Smooth muscle cell (in vitro differentiated cells): ENCODE results near the gene SMIM45.

ENCODE experiments used
- DNase-seq: peaks from one replicate; lab custom pipeline; 2025; ENCODE audit not compliant: unreplicated experiment; lab: John Stamatoyannopoulos, UW
- H2AFZ ChIP-seq: fragments of 200-600 bp; sonication (generic); 2 replicates; pipeline ENCODE4 v1.6.0; 2016; ENCODE audit warnings: antibody characterized with exemption, low read depth, mild to moderate bottlenecking
- H3F3A ChIP-seq: fragments of 200-600 bp; sonication (generic); 2 replicates; pipeline ENCODE4 v1.6.0; 2017; ENCODE audit warnings: antibody characterized with exemption, low read depth
- H3K27ac ChIP-seq: fragments of 200-600 bp; sonication (generic); 2 replicates; pipeline ENCODE4 v1.5.1; 2016; ENCODE audit warnings: low read depth, mild to moderate bottlenecking
- H3K27me3 ChIP-seq: fragments of 200-600 bp; sonication (generic); 2 replicates; pipeline ENCODE4 v1.6.1; 2016; ENCODE audit warnings: low read depth, mild to moderate bottlenecking
- H3K36me3 ChIP-seq: fragments of 200-600 bp; sonication (generic); 2 replicates; pipeline ENCODE4 v1.5.1; 2016; ENCODE audit warnings: low read depth
- H3K4me1 ChIP-seq: fragments of 200-600 bp; sonication (generic); 2 replicates; pipeline ENCODE4 v1.5.1; 2016; ENCODE audit warnings: low read depth
- H3K4me2 ChIP-seq: fragments of 200-600 bp; sonication (generic); 2 replicates; pipeline ENCODE4 v1.6.0; 2016; ENCODE audit warnings: mild to moderate bottlenecking
- H3K4me3 ChIP-seq: fragments of 200-600 bp; sonication (generic); 2 replicates; pipeline ENCODE4 v1.5.1; 2016; ENCODE audit warnings: mild to moderate bottlenecking
- H3K79me2 ChIP-seq: fragments of 200-600 bp; sonication (generic); 2 replicates; pipeline ENCODE4 v1.6.0; 2016; ENCODE audit warnings: low read depth, mild to moderate bottlenecking
- H3K9ac ChIP-seq: fragments of 200-600 bp; sonication (generic); 2 replicates; pipeline ENCODE4 v1.6.0; 2016; ENCODE audit warnings: low read depth
- H3K9me3 ChIP-seq: fragments of 200-600 bp; sonication (generic); replicated peaks from 2 replicates; pipeline ENCODE4 v1.5.1; 2016; ENCODE audit warnings: low read depth
- H4K20me1 ChIP-seq: fragments of 200-600 bp; sonication (generic); 2 replicates; pipeline ENCODE4 v1.6.0; 2016; ENCODE audit warnings: low read depth
- CTCF ChIP-seq: fragments of 200-600 bp; sonication (generic); IDR thresholded peaks from 2 replicates; pipeline ENCODE4 v1.5.1; 2017; ENCODE audit warnings: borderline replicate concordance, mild to moderate bottlenecking, antibody characterized with exemption; ENCODE audit not compliant: insufficient read depth, poor library complexity, severe bottlenecking
- WGBS: methylation state at CpG from one replicate; pipeline ENCODE4 v1.1.7; 2016; ENCODE audit warnings: low lambda C conversion rate; 5-methylcytosine and 5-hydroxymethylcytosine counted together

SMIM45 gene

GRCh38 chr22:41922328-41922727 is 29.6 kb upstream of the SMIM45 start:
- Histone ChIP-seq H3F3A (no peaks in the 10 kb centered on the region), H3K79me2 (no peaks in the 10 kb centered on the region), H3K4me2 (no peak overlapping the region), H3K27ac (no peak overlapping the region), H3K9ac (no peak overlapping the region), H3K9me3 (no peaks in the 10 kb centered on the region), H4K20me1 (no peaks in the 10 kb centered on the region), H3K36me3 (no peaks in the 10 kb centered on the region), H3K4me3 (no peak overlapping the region), H3K27me3 (peaks cover 38% of the 10 kb centered on the region), H3K4me1 (peaks cover 10% of the 10 kb centered on the region), H2AFZ (no peak overlapping the region)
- TF ChIP-seq CTCF: no peak
- WGBS: 97% methylated on average over 5 of the region's 5 CpGs
- DNase-seq: no peak

- no peak for DNase-seq
- Histone ChIP-seq H3K4me2 (no peak overlapping the region), H3K4me1 (peaks cover 10% of the 10 kb centered on the region), H2AFZ (no peak overlapping the region), H3K4me3 (no peak overlapping the region), H3F3A (no peaks in the 10 kb centered on the region), H3K27ac (no peak overlapping the region), H3K36me3 (no peaks in the 10 kb centered on the region), H3K79me2 (no peaks in the 10 kb centered on the region), H3K9ac (no peak overlapping the region), H3K27me3 (peaks cover 32% of the 10 kb centered on the region), H4K20me1 (no peaks in the 10 kb centered on the region), H3K9me3 (no peaks in the 10 kb centered on the region)
- WGBS: 90% methylated on average over 4 of the region's 4 CpGs
- TF ChIP-seq CTCF: no peak
Measured at GRCh38 chr22:41922940-41923594, 28.9 kb upstream of the SMIM45 start.

GRCh38 chr22:41923595-41924276 is 28.2 kb upstream of the SMIM45 start:
- Histone ChIP-seq H3K36me3 (no peaks in the 10 kb centered on the region), H3K27me3 (peaks cover 30% of the 10 kb centered on the region), H3K9ac (no peak overlapping the region), H3K4me1 (peaks cover 10% of the 10 kb centered on the region), H3K9me3 (no peaks in the 10 kb centered on the region), H3K4me2 (no peak overlapping the region), H3K4me3 (no peak overlapping the region), H3F3A (no peaks in the 10 kb centered on the region), H3K27ac (no peak overlapping the region), H3K79me2 (no peaks in the 10 kb centered on the region), H4K20me1 (no peaks in the 10 kb centered on the region), H2AFZ (no peak overlapping the region)
- WGBS: 94% methylated on average over 14 of the region's 14 CpGs
- DNase-seq: no peak
- TF ChIP-seq CTCF: no peak
